CD4-positive, alpha-beta T cell (primary cell): ENCODE results near the gene RNU2-63P. TPM values are rescaled to one million over a fixed set of nuclear protein-coding genes. Genes with fewer than 3 reads are reported as not detected.
"Not testable (repeated sequence)": the region's sequence is repeated elsewhere in the genome, so short reads cannot be mapped to it uniquely, and the experiment has no call there.

ENCODE experiments used
- ATAC-seq: fragments of 200-7000 bp; cut with Tn5 transposase; one replicate; pipeline ENCODE4 v1.10.0; 2022; ENCODE audit warnings: mild to moderate bottlenecking; ENCODE audit not compliant: poor library complexity
- CTCF ChIA-PET: fragments of 350-600 bp; sonication (Branson Sonifier 250); formaldehyde crosslinking; loops from one replicate; lab custom pipeline; 2021; ENCODE audit warnings: antibody characterized with exemption, inconsistent platforms; lab: Charles Lee
- POLR2A ChIA-PET: fragments of 350-600 bp; sonication (Branson Sonifier 250); formaldehyde crosslinking; loops from one replicate; lab custom pipeline; 2021; ENCODE audit warnings: antibody characterized with exemption, inconsistent platforms; lab: Charles Lee
- DNase-seq, 14 experiments: peaks; one replicate each; pipeline ENCODE4 v3.0.0-alpha.2; 2013 to 2020; ENCODE audit warnings: mixed read lengths in 2 of 14
- H3K27ac ChIP-seq, 2 donors: one replicate each; pipeline versions ENCODE4 v1.5.1 to v1.7.0; 2013; ENCODE audit warnings: low read length in 2 of 2, low read depth in 1 of 2, mild to moderate bottlenecking in 1 of 2
- H3K27me3 ChIP-seq, 2 experiments: 1 replicate in 1 of 2; 2 replicates in 1 of 2; pipeline versions ENCODE4 v1.6.1 to v1.7.0; 2013; ENCODE audit warnings: low read length in 2 of 2, control low read depth in 1 of 2, mild to moderate bottlenecking in 1 of 2, moderate library complexity in 1 of 2; ENCODE audit not compliant: insufficient read depth in 2 of 2, control insufficient read depth in 1 of 2
- H3K36me3 ChIP-seq: one replicate; pipeline ENCODE4 v1.6.1; 2013; ENCODE audit warnings: low read length, control low read depth; ENCODE audit not compliant: insufficient read depth
- H3K4me1 ChIP-seq: one replicate; pipeline ENCODE4 v1.6.1; 2013; ENCODE audit warnings: low read length, control low read depth; ENCODE audit not compliant: insufficient read depth
- H3K4me3 ChIP-seq: one replicate; pipeline ENCODE4 v1.5.1; 2013; ENCODE audit warnings: mild to moderate bottlenecking, low read length, moderate library complexity
- H3K9me3 ChIP-seq, 2 experiments: 1 replicate in 1 of 2; 2 replicates in 1 of 2; pipeline versions ENCODE4 v1.6.1 to v1.7.0; 2013; ENCODE audit warnings: low read length in 2 of 2, mild to moderate bottlenecking in 2 of 2, control low read depth in 1 of 2, moderate library complexity in 1 of 2; ENCODE audit not compliant: control insufficient read depth in 1 of 2, insufficient read depth in 1 of 2
- H3K27ac Mint-ChIP-seq: one replicate; pipeline ENCODE4 v1.8.0; 2020; ENCODE audit warnings: mixed read lengths
- H3K27me3 Mint-ChIP-seq: one replicate; pipeline ENCODE4 v1.8.0; 2021; ENCODE audit warnings: mixed read lengths
- H3K36me3 Mint-ChIP-seq: one replicate; pipeline ENCODE4 v1.8.0; 2021; ENCODE audit warnings: low read depth, mixed read lengths
- H3K4me1 Mint-ChIP-seq: one replicate; pipeline ENCODE4 v1.8.0; 2021; ENCODE audit warnings: low read depth, mixed read lengths
- H3K4me3 Mint-ChIP-seq: one replicate; pipeline ENCODE4 v1.8.0; 2020; ENCODE audit warnings: mild to moderate bottlenecking, mixed read lengths
- H3K9me3 Mint-ChIP-seq: one replicate; pipeline ENCODE4 v1.8.0; 2020; ENCODE audit warnings: mixed read lengths
- CTCF ChIP-seq: fragments of 200-600 bp; IDR thresholded peaks from one replicate; pipeline ENCODE4 v1.8.0; 2022; ENCODE audit warnings: antibody characterized with exemption, mild to moderate bottlenecking
- intact Hi-C, 2 experiments: fragments of 100-400 bp; cut with DNase I in 1 of 2; cut with micrococcal nuclease in 1 of 2; formaldehyde crosslinking; loops; one replicate each; pipeline versions ENCODE4 v1.15.1 to v1.9.0; 2023 to 2025; cut with DNase I, micrococcal nuclease
- total RNA-seq, 174 experiments: library from RNA in 2 of 174; stranded (reverse) in 2 of 174; gene quantifications; one replicate each; pipeline ENCODE4 v1.2.3 and lab custom pipeline; 2021 to 2026

Gene RNU2-63P
- total RNA-seq, 2 experiments from 2014 or later: 2.6 to 3.1 TPM

GRCh38 chr2:88049622-88050021 lies 33.3 kb upstream of the RNU2-63P start:
- TF ChIP-seq CTCF: no peak
- no peak overlapping the region for H3K4me3 Mint-ChIP-seq
- H3K36me3 Mint-ChIP-seq: peaks cover 21% of the 10 kb centered on the region
- no peak for ATAC-seq
- Histone ChIP-seq H3K4me3 (no peak overlapping the region), H3K27me3 (no peaks in the 10 kb centered on the region), H3K27ac (no peak overlapping the region), H3K4me1 (peaks cover 7% of the 10 kb centered on the region), H3K36me3 (peaks cover 2% of the 10 kb centered on the region), H3K9me3 (no peaks in the 10 kb centered on the region)
- no peaks in the 10 kb centered on the region for H3K27me3 Mint-ChIP-seq
- no peaks in the 10 kb centered on the region for H3K9me3 Mint-ChIP-seq
- ChIA-PET POLR2A (interaction anchor here (1.1 kb wide), 1 partner anchor 12 kb away, joined by 4 read pairs; no protein-coding TSS in a partner anchor), CTCF (interaction anchor here (1.1 to 2.3 kb wide), 2 partner anchors 11 to 15 kb away, joined by 3 to 6 read pairs; no protein-coding TSS in a partner anchor)
- H3K27ac Mint-ChIP-seq: peak overlapping the region; percentile 17
- intact Hi-C loops: loop anchor here in 1 of 2 experiments (10.0 kb wide), 2 partner anchors 1855 to 1945 kb away; partner anchors contain the start of genes IMMT, MRPL35, POLR1A and PTCD3
- DNase-seq: no peak
- peaks cover 52% of the 10 kb centered on the region for H3K4me1 Mint-ChIP-seq

GRCh38 chr2:88048541-88048940 lies 32.2 kb upstream of the RNU2-63P start:
- Mint-ChIP-seq H3K36me3 (peaks cover 19% of the 10 kb centered on the region), H3K27me3 (no peaks in the 10 kb centered on the region), H3K4me1 (peaks cover 45% of the 10 kb centered on the region), H3K4me3 (no peak overlapping the region), H3K9me3 (no peaks in the 10 kb centered on the region), H3K27ac (peak overlapping the region; percentile 1)
- H3K27me3 ChIP-seq: no peaks in the 10 kb centered on the region
- no peak for TF ChIP-seq CTCF
- H3K9me3 ChIP-seq: no peaks in the 10 kb centered on the region
- DNase-seq: no peak
- ChIA-PET POLR2A (interaction anchor here (1.2 kb wide), 1 partner anchor 12 kb away, joined by 3 read pairs; no protein-coding TSS in a partner anchor), CTCF (interaction anchor here (1.1 to 2.3 kb wide), 3 partner anchors 12 to 14 kb away, joined by 3 to 12 read pairs (median 6); no protein-coding TSS in a partner anchor)
- no peak overlapping the region for H3K27ac ChIP-seq
- H3K4me3 ChIP-seq: no peak overlapping the region
- H3K4me1 ChIP-seq: no peaks in the 10 kb centered on the region
- ATAC-seq: no peak
- intact Hi-C loops: no loop called here
- H3K36me3 ChIP-seq: peaks cover 2% of the 10 kb centered on the region

- Mint-ChIP-seq H3K27ac (peak overlapping the region; percentile 24), H3K36me3 (peaks cover 12% of the 10 kb centered on the region), H3K4me1 (peaks cover 42% of the 10 kb centered on the region)
- H3K27me3 ChIP-seq, H3K9me3 ChIP-seq, intact Hi-C loops, DNase-seq, H3K36me3 ChIP-seq, H3K27me3 Mint-ChIP-seq, ATAC-seq, H3K4me3 ChIP-seq, H3K4me3 Mint-ChIP-seq, H3K4me1 ChIP-seq, CTCF ChIA-PET, H3K9me3 Mint-ChIP-seq, H3K27ac ChIP-seq: not testable (repeated sequence)
- POLR2A ChIA-PET: interaction anchor here (1.9 kb wide), 1 partner anchor 9 kb away, joined by 6 read pairs; the partner anchor contains the start of gene KRCC1
Measured at GRCh38 chr2:88045561-88045960, 29.2 kb upstream of the RNU2-63P start.
